Hepatocyte (in vitro differentiated cells): ENCODE data around the gene SLC22A8. TPM values are rescaled to one million over a fixed set of nuclear protein-coding genes. Genes with fewer than 3 reads are reported as not detected.
"Not testable (repeated sequence)": the region's sequence is repeated elsewhere in the genome, so short reads cannot be mapped to it uniquely, and the experiment has no call there.

ENCODE experiments used
- DNase-seq: peaks from one replicate; pipeline ENCODE4 v3.0.0-alpha.2; 2016; ENCODE audit warnings: low spot score
- H2AFZ ChIP-seq: fragments of 200-600 bp; sonication (generic); 2 replicates; pipeline ENCODE4 v1.6.0; 2016; ENCODE audit warnings: antibody characterized with exemption, mild to moderate bottlenecking
- H3K27ac ChIP-seq: fragments of 200-600 bp; sonication (generic); 2 replicates; pipeline ENCODE4 v1.5.1; 2016; ENCODE audit warnings: mild to moderate bottlenecking
- H3K27me3 ChIP-seq: fragments of 200-600 bp; sonication (generic); 2 replicates; pipeline ENCODE4 v1.6.1; 2016
- H3K36me3 ChIP-seq: fragments of 200-600 bp; sonication (generic); replicated peaks from 2 replicates; pipeline ENCODE4 v1.5.1; 2016; ENCODE audit warnings: low read depth; ENCODE audit not compliant: insufficient read depth
- H3K4me1 ChIP-seq: fragments of 200-600 bp; sonication (generic); 2 replicates; pipeline ENCODE4 v1.5.1; 2016; ENCODE audit warnings: mild to moderate bottlenecking, moderate library complexity; ENCODE audit not compliant: insufficient read depth
- H3K4me2 ChIP-seq: fragments of 200-600 bp; sonication (generic); 2 replicates; pipeline ENCODE4 v1.6.0; 2016
- H3K4me3 ChIP-seq: fragments of 200-600 bp; sonication (generic); 2 replicates; pipeline ENCODE4 v1.5.1; 2016; ENCODE audit warnings: mild to moderate bottlenecking
- H3K79me2 ChIP-seq: fragments of 200-600 bp; sonication (generic); 2 replicates; pipeline ENCODE4 v1.6.0; 2017; ENCODE audit warnings: mild to moderate bottlenecking
- H3K9me2 ChIP-seq: fragments of 200-600 bp; sonication (generic); replicated peaks from 2 replicates; pipeline ENCODE4 v1.6.0; 2017; ENCODE audit warnings: mild to moderate bottlenecking; ENCODE audit not compliant: insufficient read depth
- H3K9me3 ChIP-seq: fragments of 200-600 bp; sonication (generic); 2 replicates; pipeline ENCODE4 v1.5.1; 2016; ENCODE audit warnings: low read depth, mild to moderate bottlenecking
- H4K20me1 ChIP-seq: fragments of 200-600 bp; sonication (generic); 2 replicates; pipeline ENCODE4 v1.6.0; 2016; ENCODE audit warnings: mild to moderate bottlenecking; ENCODE audit not compliant: insufficient read depth, poor library complexity, severe bottlenecking
- CTCF ChIP-seq: fragments of 200-600 bp; sonication (generic); IDR thresholded peaks from 2 replicates; pipeline ENCODE4 v1.5.1; 2016; ENCODE audit warnings: antibody characterized with exemption, mild to moderate bottlenecking; ENCODE audit not compliant: poor library complexity
- EZH2 ChIP-seq: fragments of 200-600 bp; sonication (generic); IDR thresholded peaks from 2 replicates; pipeline ENCODE4 v1.6.1; 2016; ENCODE audit warnings: antibody characterized with exemption, mild to moderate bottlenecking, borderline replicate concordance
- EZH2phosphoT487 ChIP-seq: fragments of 200-600 bp; sonication (generic); IDR thresholded peaks from one replicate; pipeline ENCODE4 v1.6.1; 2018; ENCODE audit warnings: antibody characterized with exemption, mild to moderate bottlenecking, low read depth, moderate library complexity; ENCODE audit not compliant: unreplicated experiment, severe bottlenecking
- WGBS: methylation state at CpG from one replicate; pipeline ENCODE4 v1.1.6; 2016; ENCODE audit warnings: low lambda C conversion rate; ENCODE audit errors: missing lambda C conversion rate; 5-methylcytosine and 5-hydroxymethylcytosine counted together
- polyA plus RNA-seq: library from polyadenylated mRNA; unstranded; fragments of >200 nt; fragmentation: Nextera tagmentation; extraction: Ambion mirVana; gene quantifications from 2 replicates; pipeline ENCODE4 v1.2.1, GENCODE V29; 2016
- total RNA-seq: library from RNA; depleted of rRNA; stranded (reverse); fragments of >200 nt; gene quantifications from 2 replicates; pipeline ENCODE4 v1.2.3, GENCODE V29; 2014

The SLC22A8 gene
- total and polyA plus RNA-seq, 2 experiments from 2014 or later, result 0.41 TPM; not detected in 1

GRCh38 chr11:62948765-62949320 lies 66.8 kb downstream of the SLC22A8 start:
- Histone ChIP-seq H3K27ac (no peak overlapping the region), H3K4me2 (no peak overlapping the region), H3K79me2 (no peaks in the 10 kb centered on the region), H3K4me3 (no peak overlapping the region), H3K27me3 (no peaks in the 10 kb centered on the region), H3K4me1 (no peaks in the 10 kb centered on the region), H3K9me3 (no peaks in the 10 kb centered on the region), H3K9me2 (no peaks in the 10 kb centered on the region), H4K20me1 (no peaks in the 10 kb centered on the region), H2AFZ (no peak overlapping the region), H3K36me3 (no peaks in the 10 kb centered on the region)
- no peak for TF ChIP-seq EZH2
- TF ChIP-seq EZH2phosphoT487, result no peak
- TF ChIP-seq CTCF, result no peak
- WGBS, result 83% methylated on average over 7 of the region's 7 CpGs
- DNase-seq, result no peak

GRCh38 chr11:62945538-62945937 lies 70.1 kb downstream of the SLC22A8 start:
- not testable (repeated sequence) for H3K4me3 ChIP-seq, H3K9me2 ChIP-seq, H4K20me1 ChIP-seq, H3K4me1 ChIP-seq, H3K9me3 ChIP-seq, DNase-seq, H3K27ac ChIP-seq, H3K4me2 ChIP-seq, H3K27me3 ChIP-seq, H2AFZ ChIP-seq, H3K36me3 ChIP-seq, H3K79me2 ChIP-seq
- 98% methylated on average over 10 of the region's 10 CpGs for WGBS

Other genes with a start within 250 kb of the SLC22A8 start
- 20.5 and 23.2 TPM in 2 replicates for gene TAF6L, start 244.4 kb downstream of the SLC22A8 start, total RNA-seq
- 35.9 and 36.0 TPM in 2 replicates for gene TAF6L, start 244.4 kb downstream of the SLC22A8 start, polyA plus RNA-seq
- gene TMEM179B, start 228.4 kb downstream of the SLC22A8 start, total RNA-seq, result 78.0 and 99.1 TPM in 2 replicates
- 163 and 172 TPM in 2 replicates for gene TMEM179B, start 228.4 kb downstream of the SLC22A8 start, polyA plus RNA-seq
- 28.4 and 31.9 TPM in 2 replicates for gene TMEM223, start 223.8 kb downstream of the SLC22A8 start, total RNA-seq
- 30.3 and 36.1 TPM in 2 replicates for gene TMEM223, start 223.8 kb downstream of the SLC22A8 start, polyA plus RNA-seq
- 37.2 and 37.6 TPM in 2 replicates for gene NXF1, start 210.4 kb downstream of the SLC22A8 start, total RNA-seq
- gene NXF1, start 210.4 kb downstream of the SLC22A8 start, polyA plus RNA-seq, result 71.9 and 91.4 TPM in 2 replicates
- 35.4 and 37.3 TPM in 2 replicates for gene STX5, start 183.8 kb downstream of the SLC22A8 start, total RNA-seq
- gene STX5, start 183.8 kb downstream of the SLC22A8 start, polyA plus RNA-seq, result 49.7 and 50.4 TPM in 2 replicates
- gene TEX54, start 183.0 kb downstream of the SLC22A8 start, total RNA-seq, result not detected in 2 replicates
- 1.8 and 3.5 TPM in 2 replicates for gene TEX54, start 183.0 kb downstream of the SLC22A8 start, polyA plus RNA-seq
- gene WDR74, start 176.3 kb downstream of the SLC22A8 start, total RNA-seq, result 28.0 and 30.9 TPM in 2 replicates
- gene WDR74, start 176.3 kb downstream of the SLC22A8 start, polyA plus RNA-seq, result 28.9 and 34.1 TPM in 2 replicates
- 335 and 573 TPM in 2 replicates for gene SLC3A2, start 134.9 kb downstream of the SLC22A8 start, total RNA-seq
- 456 and 476 TPM in 2 replicates for gene SLC3A2, start 134.9 kb downstream of the SLC22A8 start, polyA plus RNA-seq
- not detected in 2 replicates for gene CHRM1, start 94.5 kb downstream of the SLC22A8 start, total RNA-seq
- not detected in 2 replicates for gene CHRM1, start 94.5 kb downstream of the SLC22A8 start, polyA plus RNA-seq
- not detected in 2 replicates for gene SLC22A6, start 30.9 kb downstream of the SLC22A8 start, total RNA-seq
- 0.46 TPM in 1 of 2 replicates, not detected in the other for gene SLC22A6, start 30.9 kb downstream of the SLC22A8 start, polyA plus RNA-seq
- gene SLC22A24, start 128.4 kb upstream of the SLC22A8 start, total RNA-seq, result 0.13 TPM in 1 of 2 replicates, not detected in the other
- gene SLC22A24, start 128.4 kb upstream of the SLC22A8 start, polyA plus RNA-seq, result not detected in 2 replicates
- gene SLC22A25, start 227.8 kb upstream of the SLC22A8 start, total RNA-seq, result 3.9 and 4.9 TPM in 2 replicates
- 1.5 and 1.8 TPM in 2 replicates for gene SLC22A25, start 227.8 kb upstream of the SLC22A8 start, polyA plus RNA-seq